ENCODE data around the gene BLTP2. TPM values are rescaled to one million over a fixed set of nuclear protein-coding genes. Genes with fewer than 3 reads are reported as not detected.

Gene BLTP2
- total RNA-seq, 6 donors from 2014 or later = 98.1 to 250 (median 131) TPM

GRCh38 chr17:28623696-28624095 is 21.3 kb downstream of the BLTP2 start:
- peaks cover 50 to 97% (median 84%) of the 10 kb centered on the region in 4 donors for H3K36me3 ChIP-seq
- WGBS, 2 donors = 95 to 97% methylated on average over 4 of the region's 4 CpGs
- no peak for TF ChIP-seq POLR2AphosphoS5 (IDR thresholded peaks at IDR 0.05)
- no peak for TF ChIP-seq EP300 (IDR thresholded peaks at IDR 0.05)
- TF ChIP-seq POLR2A (IDR thresholded peaks at IDR 0.05) = no peak
- TF ChIP-seq CTCF (IDR thresholded peaks at IDR 0.05) = no peak
- H3K9me3 ChIP-seq = no peaks in the 10 kb centered on the region
- ATAC-seq (ENCODE audit: low FRiP score in 2 of 2) (no peak), DNase-seq (no peak)
- H3K27me3 ChIP-seq = no peaks in the 10 kb centered on the region
- H3K4me3 ChIP-seq = no peak overlapping the region
- H3K27ac ChIP-seq = no peak overlapping the region
- H3K4me1 ChIP-seq = no peaks in the 10 kb centered on the region

GRCh38 chr17:28622186-28622585 is 22.8 kb downstream of the BLTP2 start:
- Histone ChIP-seq H3K27me3 (no peaks in the 10 kb centered on the region), H3K27ac (no peak overlapping the region), H3K4me3 (no peak overlapping the region), H3K36me3 (peaks cover 64 to 98% (median 88%) of the 10 kb centered on the region in 4 donors), H3K9me3 (no peaks in the 10 kb centered on the region), H3K4me1 (no peaks in the 10 kb centered on the region)
- ATAC-seq (ENCODE audit: low FRiP score in 2 of 2) (no peak), DNase-seq (no peak)
- 91 to 96% methylated on average over 3 of the region's 3 CpGs for WGBS, 2 donors
- TF ChIP-seq POLR2A (IDR thresholded peaks at IDR 0.05) (no peak), EP300 (IDR thresholded peaks at IDR 0.05) (no peak), CTCF (IDR thresholded peaks at IDR 0.05) (no peak), POLR2AphosphoS5 (IDR thresholded peaks at IDR 0.05) (no peak)

GRCh38 chr17:28620010-28620409 is 24.9 kb downstream of the BLTP2 start:
- Histone ChIP-seq H3K9me3 (no peaks in the 10 kb centered on the region), H3K4me3 (no peak overlapping the region), H3K4me1 (no peaks in the 10 kb centered on the region), H3K36me3 (peaks cover 79 to 100% (median 93%) of the 10 kb centered on the region in 4 donors), H3K27me3 (no peaks in the 10 kb centered on the region), H3K27ac (no peak overlapping the region)
- ATAC-seq (ENCODE audit: low FRiP score in 2 of 2) = no peak
- DNase-seq = no peak
- WGBS, 2 donors = 88 to 100% methylated on average over 2 of the region's 2 CpGs
- TF ChIP-seq POLR2AphosphoS5 (IDR thresholded peaks at IDR 0.05) = no peak
- TF ChIP-seq POLR2A (IDR thresholded peaks at IDR 0.05) = no peak
- no peak for TF ChIP-seq CTCF (IDR thresholded peaks at IDR 0.05)
- no peak for TF ChIP-seq EP300 (IDR thresholded peaks at IDR 0.05)

GRCh38 chr17:28618464-28618863 is 26.5 kb downstream of the BLTP2 start:
- TF ChIP-seq POLR2A (IDR thresholded peaks at IDR 0.05) (no peak), POLR2AphosphoS5 (IDR thresholded peaks at IDR 0.05) (no peak), EP300 (IDR thresholded peaks at IDR 0.05) (no peak), CTCF (IDR thresholded peaks at IDR 0.05) (no peak)
- Histone ChIP-seq H3K27ac (no peak overlapping the region), H3K9me3 (no peaks in the 10 kb centered on the region), H3K4me1 (no peaks in the 10 kb centered on the region), H3K36me3 (peaks cover 87 to 100% (median 94%) of the 10 kb centered on the region in 4 donors), H3K4me3 (no peak overlapping the region), H3K27me3 (no peaks in the 10 kb centered on the region)
- no peak for DNase-seq
- no peak for ATAC-seq (ENCODE audit: low FRiP score in 2 of 2)
- 87 to 95% methylated on average over 3 of the region's 3 CpGs for WGBS, 2 donors

- ATAC-seq (ENCODE audit: low FRiP score in 2 of 2) (no peak), DNase-seq (no peak)
- peaks cover 68 to 86% (median 73%) of the 10 kb centered on the region in 4 donors for H3K36me3 ChIP-seq
- H3K9me3 ChIP-seq = no peaks in the 10 kb centered on the region
- WGBS, 2 donors = 79 to 84% methylated on average over 7 of the region's 7 CpGs
- no peaks in the 10 kb centered on the region for H3K4me1 ChIP-seq
- H3K4me3 ChIP-seq = no peak overlapping the region
- no peaks in the 10 kb centered on the region for H3K27me3 ChIP-seq
- no peak overlapping the region for H3K27ac ChIP-seq
- TF ChIP-seq POLR2A (IDR thresholded peaks at IDR 0.05) (no peak), POLR2AphosphoS5 (IDR thresholded peaks at IDR 0.05) (no peak), EP300 (IDR thresholded peaks at IDR 0.05) (no peak), CTCF (IDR thresholded peaks at IDR 0.05) (no peak)
Measured at GRCh38 chr17:28616281-28616680, 28.7 kb downstream of the BLTP2 start.

Data from upper lobe of left lung (tissue), 6 donors.